DMS 273 (cell line): ENCODE measurements around the gene RNF215.
A peak's percentile ranks its signal among the peaks of the same experiment; 100 is the strongest.
"Not testable (repeated sequence)": the region's sequence is repeated elsewhere in the genome, so short reads cannot be mapped to it uniquely, and the experiment has no call there.

Source experiments
- DNase-seq: peaks from one replicate; lab custom pipeline; 2025; ENCODE audit not compliant: unreplicated experiment; lab: John Stamatoyannopoulos, UW

The RNF215 gene

GRCh38 chr22:30421695-30422480 lies 34.7 kb upstream of the RNF215 start:
- DNase-seq: no peak

GRCh38 chr22:30420347-30421125 lies 33.3 kb upstream of the RNF215 start:
- DNase-seq: no peak

GRCh38 chr22:30416837-30417236 lies 29.6 kb upstream of the RNF215 start:
- DNase-seq: no peak

GRCh38 chr22:30416403-30416802 lies 29.2 kb upstream of the RNF215 start:
- DNase-seq: no peak

GRCh38 chr22:30414525-30415047 lies 27.4 kb upstream of the RNF215 start:
- DNase-seq: no peak

GRCh38 chr22:30413745-30414524 lies 26.7 kb upstream of the RNF215 start:
- no peak for DNase-seq

GRCh38 chr22:30413001-30413400 lies 25.8 kb upstream of the RNF215 start:
- DNase-seq: no peak

GRCh38 chr22:30411780-30412179 lies 24.6 kb upstream of the RNF215 start:
- no peak for DNase-seq

GRCh38 chr22:30408388-30409102 lies 21.3 kb upstream of the RNF215 start:
- no peak for DNase-seq

GRCh38 chr22:30406400-30406799 lies 19.2 kb upstream of the RNF215 start:
- no peak for DNase-seq

- DNase-seq: no peak
Measured at GRCh38 chr22:30405731-30406130, 18.5 kb upstream of the RNF215 start.

- DNase-seq: no peak
Measured at GRCh38 chr22:30404307-30404706, 17.1 kb upstream of the RNF215 start.

- not testable (repeated sequence) for DNase-seq
Measured at GRCh38 chr22:30402766-30403104, 15.5 kb upstream of the RNF215 start.

GRCh38 chr22:30402028-30402765 lies 15.0 kb upstream of the RNF215 start:
- DNase-seq: no peak

- DNase-seq: not testable (repeated sequence)
Measured at GRCh38 chr22:30401024-30401423, 13.8 kb upstream of the RNF215 start.

- peak; percentile 8 for DNase-seq
Measured at GRCh38 chr22:30400159-30400558, 12.9 kb upstream of the RNF215 start.

- no peak for DNase-seq
Measured at GRCh38 chr22:30399718-30400117, 12.5 kb upstream of the RNF215 start.

GRCh38 chr22:30398685-30399680 lies 11.8 kb upstream of the RNF215 start:
- DNase-seq: no peak
